CD4-positive, alpha-beta T cell treated with Interferon gamma for 1 hour (primary cell): ENCODE data around the gene DNPEP.
A peak's percentile ranks its signal among the peaks of the same experiment; 100 is the strongest.
"Not testable (repeated sequence)": the region's sequence is repeated elsewhere in the genome, so short reads cannot be mapped to it uniquely, and the experiment has no call there.

ENCODE experiments used
- DNase-seq: peaks from one replicate; pipeline ENCODE4 v3.0.0-alpha.2; 2020

Gene DNPEP

DNA sequence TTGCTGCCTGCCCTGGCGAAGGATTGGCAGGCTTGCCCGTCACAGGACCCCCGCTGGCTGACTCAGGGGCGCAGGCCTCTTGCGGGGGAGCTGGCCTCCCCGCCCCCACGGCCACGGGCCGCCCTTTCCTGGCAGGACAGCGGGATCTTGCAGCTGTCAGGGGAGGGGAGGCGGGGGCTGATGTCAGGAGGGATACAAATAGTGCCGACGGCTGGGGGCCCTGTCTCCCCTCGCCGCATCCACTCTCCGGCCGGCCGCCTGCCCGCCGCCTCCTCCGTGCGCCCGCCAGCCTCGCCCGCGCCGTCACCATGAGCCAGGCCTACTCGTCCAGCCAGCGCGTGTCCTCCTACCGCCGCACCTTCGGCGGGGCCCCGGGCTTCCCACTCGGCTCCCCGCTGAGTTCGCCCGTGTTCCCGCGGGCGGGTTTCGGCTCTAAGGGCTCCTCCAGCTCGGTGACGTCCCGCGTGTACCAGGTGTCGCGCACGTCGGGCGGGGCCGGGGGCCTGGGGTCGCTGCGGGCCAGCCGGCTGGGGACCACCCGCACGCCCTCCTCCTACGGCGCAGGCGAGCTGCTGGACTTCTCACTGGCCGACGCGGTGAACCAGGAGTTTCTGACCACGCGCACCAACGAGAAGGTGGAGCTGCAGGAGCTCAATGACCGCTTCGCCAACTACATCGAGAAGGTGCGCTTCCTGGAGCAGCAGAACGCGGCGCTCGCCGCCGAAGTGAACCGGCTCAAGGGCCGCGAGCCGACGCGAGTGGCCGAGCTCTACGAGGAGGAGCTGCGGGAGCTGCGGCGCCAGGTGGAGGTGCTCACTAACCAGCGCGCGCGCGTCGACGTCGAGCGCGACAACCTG is 30.7 kb upstream of the DNPEP start, which contains the start of gene DES:
Gene DES (plus strand): TSS at position 223 of the 857 bp plus-strand sequence. CDS start 86 bp downstream, at position 309.
- no peak for DNase-seq

- DNase-seq = no peak
Observed at GRCh38 chr2:219417374-219417773, 29.7 kb upstream of the DNPEP start.

- no peak for DNase-seq
Observed at GRCh38 chr2:219416938-219417337, 29.2 kb upstream of the DNPEP start.

GRCh38 chr2:219416235-219416602 is 28.5 kb upstream of the DNPEP start:
- no peak for DNase-seq

DNA sequence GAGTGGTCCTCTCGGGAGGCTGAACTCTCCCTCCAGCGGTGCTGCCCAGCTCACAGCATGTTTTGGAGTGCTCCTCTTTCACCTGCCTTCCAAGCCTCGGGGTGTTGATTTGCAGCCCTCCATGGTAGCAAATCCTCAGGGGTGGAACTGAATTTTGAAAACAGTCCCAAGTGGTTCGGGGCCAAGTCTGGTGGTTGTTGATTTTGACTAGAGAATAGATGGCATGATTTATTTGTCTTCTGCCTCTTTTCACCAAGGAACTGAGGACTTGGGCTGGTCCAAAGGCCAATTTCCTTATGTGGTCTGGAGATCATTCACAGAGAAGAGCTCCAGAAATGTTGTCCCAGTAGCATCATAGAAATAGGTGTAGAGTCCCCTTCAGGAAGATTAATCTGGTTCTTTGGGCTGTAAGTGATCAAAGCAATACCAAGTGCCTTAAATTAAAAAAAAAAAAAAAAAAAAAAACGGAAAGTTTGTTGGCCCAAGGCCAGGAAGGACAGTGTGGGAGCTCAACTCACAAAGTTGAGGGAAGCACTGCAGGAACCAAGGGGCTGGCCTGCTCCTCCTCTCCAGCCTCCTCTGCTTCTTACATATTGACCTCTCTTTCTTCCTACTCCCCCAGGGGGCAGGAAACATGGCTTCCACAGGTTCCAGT is 28.0 kb upstream of the DNPEP start:
- DNase-seq = no peak

DNA sequence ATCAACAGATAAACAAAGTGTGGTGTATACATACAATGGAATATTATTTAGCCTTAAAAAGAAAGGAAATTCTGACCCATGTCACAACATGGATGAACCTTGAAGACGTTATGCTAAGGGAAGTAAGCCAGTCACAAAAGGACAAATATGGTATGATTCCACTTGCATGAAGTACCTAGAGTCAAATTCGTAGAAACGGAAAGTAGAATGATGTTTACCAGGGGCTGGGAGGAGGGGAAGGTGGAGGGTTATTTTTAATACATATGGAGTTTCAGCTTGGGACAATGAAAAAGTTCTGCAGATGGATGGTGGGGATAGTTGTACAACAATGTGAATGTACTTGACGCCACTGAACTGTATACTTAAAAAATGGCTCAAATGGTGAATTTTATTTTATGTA is 27.1 kb upstream of the DNPEP start:
- DNase-seq = no peak

DNA sequence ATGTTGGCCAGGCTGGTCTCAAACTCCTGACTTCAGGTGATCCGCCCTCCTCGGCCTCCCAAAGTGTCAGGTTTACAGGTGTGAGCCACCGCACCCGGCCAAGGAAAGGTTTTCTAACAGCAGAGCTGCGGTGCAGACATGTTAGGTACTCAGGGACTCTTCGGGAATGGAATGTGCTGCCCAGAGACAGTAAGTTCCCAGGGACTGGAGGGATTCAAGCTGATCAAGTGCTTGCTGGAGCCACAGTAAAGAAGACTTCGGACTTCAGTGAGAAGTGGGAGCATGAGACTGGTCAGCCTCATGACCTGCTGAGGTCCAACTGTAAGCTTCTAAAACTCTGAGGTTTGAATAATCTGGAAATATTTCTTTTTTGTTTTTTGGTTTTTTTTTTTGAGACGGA is 22.7 kb upstream of the DNPEP start:
- DNase-seq = no peak

DNA sequence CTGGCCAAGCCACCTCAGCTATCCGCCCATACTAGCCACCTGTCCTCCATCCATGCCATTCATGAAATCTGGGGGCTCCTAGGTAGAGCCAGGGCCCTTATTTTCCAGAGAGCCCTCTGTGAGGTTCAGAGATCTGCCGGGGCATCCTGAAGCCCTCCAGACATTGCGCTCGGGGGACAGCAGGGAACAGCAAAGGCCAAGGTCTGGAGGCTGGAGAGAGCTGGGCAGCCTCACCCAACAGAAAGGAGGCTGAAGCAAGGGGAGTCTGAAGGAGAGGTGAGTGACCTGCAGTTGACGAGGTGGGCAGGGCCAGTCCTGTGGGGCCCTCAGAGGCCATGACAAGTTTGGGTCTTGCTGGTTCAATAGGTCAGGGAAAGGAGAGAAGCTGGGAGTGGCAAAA is 21.9 kb upstream of the DNPEP start:
- DNase-seq = no peak

GRCh38 chr2:219408631-219409030 is 20.9 kb upstream of the DNPEP start:
- DNase-seq = no peak

DNA sequence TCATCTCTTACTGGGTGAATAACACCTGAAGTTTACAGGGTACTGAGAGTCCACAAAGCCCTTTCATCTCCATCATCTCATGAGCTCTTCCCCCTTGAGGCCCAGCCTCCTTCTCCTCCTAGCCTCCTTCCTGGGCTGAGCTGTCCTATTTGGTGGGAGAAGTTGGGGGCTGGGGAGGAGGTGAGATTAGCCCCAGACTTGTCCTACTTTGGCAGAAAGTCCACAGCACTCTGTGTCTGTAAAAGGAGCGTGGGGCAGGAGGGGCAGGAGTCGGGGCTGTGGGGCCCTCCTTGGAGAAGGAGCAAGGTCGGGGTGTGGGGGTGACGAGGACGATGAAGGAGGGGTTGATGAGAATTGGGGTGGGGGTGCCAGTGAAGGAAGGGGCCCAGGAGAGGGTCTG is 20.5 kb upstream of the DNPEP start:
- no peak for DNase-seq

DNA sequence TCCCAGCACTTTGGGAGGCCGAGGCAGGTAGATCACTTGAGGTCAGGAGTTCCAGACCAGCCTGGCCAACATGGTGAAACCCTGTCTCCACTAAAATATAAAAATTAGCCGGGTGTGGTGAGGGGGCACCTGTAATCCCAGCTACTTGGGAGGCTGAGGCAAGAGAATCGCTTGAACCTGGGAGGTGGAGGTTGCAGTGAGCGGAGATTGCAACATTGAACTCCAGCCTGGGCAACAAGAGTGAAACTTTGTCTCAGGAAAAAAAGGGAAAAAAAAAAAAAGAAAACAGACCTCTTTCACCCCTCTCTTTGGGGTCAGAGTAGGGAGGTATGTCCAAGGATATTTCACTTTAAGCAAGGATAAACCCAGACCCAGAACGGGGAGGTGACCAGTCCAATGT is 19.6 kb upstream of the DNPEP start:
- not testable (repeated sequence) for DNase-seq

DNA sequence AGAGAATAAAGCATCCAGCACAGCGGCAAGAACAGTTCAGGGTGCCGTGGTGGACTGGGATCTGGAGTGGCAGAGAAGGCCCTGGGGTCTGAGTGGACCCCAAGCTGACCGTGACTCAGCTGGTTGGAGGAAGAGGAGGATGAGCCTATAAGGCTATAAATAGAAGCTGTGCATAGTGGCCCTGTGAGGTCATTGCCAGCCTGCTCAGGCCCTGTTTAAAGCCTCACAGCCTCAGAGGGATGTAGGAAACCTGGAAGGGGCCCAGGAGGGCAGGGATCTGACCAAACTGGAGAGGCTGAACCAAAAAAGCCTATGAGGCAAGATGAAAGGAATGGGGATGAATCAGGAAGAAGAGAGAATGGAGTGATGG is 19.1 kb upstream of the DNPEP start:
- DNase-seq = no peak

GRCh38 chr2:219405958-219406860 is 18.5 kb upstream of the DNPEP start:
- DNase-seq = no peak

DNA sequence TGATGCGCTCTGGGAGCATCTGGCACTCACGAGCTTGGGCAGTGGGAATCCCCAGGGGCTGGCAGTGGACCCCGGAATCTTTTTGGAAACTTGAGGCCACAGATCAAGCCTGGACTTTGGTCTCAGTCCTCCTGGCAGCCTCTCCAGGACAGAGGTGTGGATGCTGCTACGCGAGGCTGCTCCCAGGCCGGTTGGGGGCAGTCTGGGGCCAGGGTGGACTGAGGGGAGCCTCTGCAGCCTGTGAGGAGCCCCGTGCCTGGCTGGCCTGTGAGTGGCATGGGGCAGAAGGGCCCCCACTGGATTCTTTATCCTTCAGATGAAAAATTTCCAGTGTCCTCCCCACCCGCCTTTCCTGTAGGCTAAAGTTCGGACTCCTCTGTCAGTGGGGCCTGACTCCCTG is 17.7 kb upstream of the DNPEP start:
- no peak for DNase-seq

DNA sequence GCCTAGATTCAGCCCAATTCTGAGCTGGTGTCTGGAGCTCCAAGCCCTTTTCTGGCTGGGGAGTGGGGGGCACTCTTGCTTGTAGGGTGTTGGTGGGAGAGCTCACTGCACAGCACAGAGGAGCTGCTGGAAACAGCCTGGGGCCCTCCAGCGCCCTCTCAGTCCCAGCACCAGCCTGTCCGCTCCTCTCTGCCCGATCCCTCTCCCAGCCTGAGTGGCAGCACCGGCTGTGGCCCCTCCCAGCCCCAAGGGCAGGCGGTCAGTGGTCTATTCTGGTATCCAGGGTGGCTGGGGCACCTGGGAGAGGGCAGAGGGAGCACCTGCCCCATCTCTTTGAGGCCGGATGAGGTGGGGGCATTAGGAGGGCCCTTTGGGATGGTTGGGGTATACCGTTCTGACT is 17.2 kb upstream of the DNPEP start:
- DNase-seq = no peak

GRCh38 chr2:219404291-219404910 is 16.7 kb upstream of the DNPEP start:
- DNase-seq = no peak

DNA sequence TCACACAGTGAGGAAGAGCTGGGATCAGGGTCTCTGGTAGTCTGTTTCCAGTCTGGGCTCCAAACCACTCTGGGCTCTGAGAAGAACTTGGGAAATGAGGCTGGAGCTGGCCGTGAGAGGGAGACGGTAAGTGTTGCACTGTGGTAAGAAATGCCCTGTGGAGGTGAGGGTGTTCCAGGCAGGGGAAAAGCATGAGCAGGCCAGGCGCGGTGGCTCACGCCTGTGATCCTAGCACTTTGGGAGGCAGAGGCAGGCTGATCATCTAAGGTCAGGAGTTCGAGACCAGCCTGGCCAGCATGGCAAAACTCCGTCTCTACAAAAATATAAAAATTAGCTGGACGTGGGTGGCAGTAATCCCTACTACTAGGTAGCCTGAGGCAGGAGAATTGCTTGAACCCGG is 16.1 kb upstream of the DNPEP start:
- DNase-seq = no peak

DNA sequence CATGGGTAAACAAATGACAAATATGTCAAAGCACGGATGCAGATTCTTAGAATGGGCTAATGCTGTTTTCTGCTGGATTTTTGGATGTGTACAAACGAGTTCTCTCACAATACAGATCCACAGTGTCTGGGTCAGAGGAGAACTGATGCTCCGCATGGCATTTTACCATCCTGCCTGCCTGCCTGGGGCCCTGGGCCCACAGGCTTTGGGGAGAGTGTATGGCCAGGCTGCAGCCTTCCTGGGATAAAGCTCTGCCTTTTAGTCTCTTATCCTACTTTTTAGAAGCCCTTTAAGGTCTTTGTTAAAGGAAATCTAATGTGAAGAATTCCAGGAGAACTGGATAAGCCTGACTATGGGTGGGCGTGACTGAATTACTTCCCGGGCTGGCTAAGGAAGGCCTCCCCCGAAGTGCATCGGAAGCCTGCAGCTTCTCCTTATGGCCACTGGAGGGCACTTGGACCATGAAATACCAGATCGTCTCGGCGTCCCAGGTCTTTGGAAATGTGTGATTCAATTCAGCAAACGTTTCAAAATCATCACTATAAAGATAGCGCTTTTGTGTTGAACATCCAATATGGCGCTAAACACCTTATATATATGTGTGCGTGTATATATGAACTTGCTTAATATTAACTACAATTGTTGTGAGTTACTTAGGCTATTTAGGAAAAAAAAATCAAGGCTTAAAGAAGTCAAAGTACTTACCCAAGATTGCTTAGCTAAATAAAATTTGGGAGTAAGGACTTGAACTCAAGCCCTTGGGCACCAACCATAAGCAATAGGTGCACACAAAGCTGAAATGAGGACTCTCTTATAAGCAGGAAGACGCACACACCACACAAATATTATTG is 15.2 kb upstream of the DNPEP start:
- peak; percentile 57 for DNase-seq

DNA sequence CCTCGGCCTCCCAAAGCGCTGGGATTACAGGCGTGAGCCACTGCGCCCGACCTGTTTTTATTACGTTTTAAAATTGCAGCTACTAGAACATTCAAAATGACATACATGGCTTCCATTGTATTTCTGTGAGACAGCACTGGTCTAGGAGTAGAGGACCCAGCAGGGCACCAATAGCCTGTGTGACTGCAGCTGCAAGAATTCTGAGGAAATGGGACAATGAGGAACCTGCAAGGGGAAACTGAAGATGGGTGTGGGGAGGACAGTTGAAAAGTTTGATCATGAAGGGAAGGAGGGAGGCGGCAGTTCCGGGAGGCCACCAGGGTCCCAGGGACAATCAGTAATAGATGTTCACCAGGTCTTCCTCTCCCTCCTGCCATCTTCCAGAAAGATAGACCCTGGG is 13.9 kb upstream of the DNPEP start:
- DNase-seq = no peak

DNA sequence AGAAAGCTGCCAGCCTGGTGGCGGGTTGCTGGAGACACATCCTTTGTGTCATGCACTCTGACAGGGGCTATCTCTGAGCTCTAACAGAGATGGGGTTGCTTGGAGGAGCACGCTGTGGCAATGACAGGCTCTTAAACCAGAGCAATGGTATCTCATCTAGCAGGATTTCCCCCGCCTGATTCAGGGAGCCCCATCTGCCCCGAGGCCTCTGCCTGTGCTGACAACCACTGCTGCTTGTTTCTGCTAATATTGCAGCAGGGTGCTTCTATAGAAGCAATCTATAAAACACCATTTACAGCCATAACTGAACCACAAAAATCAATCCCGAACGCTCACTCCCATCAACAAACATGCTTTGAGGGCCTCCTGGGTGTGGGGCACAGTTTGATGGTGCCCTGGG is 12.8 kb upstream of the DNPEP start:
- no peak for DNase-seq

- no peak for DNase-seq
Observed at GRCh38 chr2:219399716-219400478, 12.2 kb upstream of the DNPEP start.
